Smooth muscle cell (in vitro differentiated cells): ENCODE results near the gene ADAMTS15. TPM values are rescaled to one million over a fixed set of nuclear protein-coding genes. Genes with fewer than 3 reads are reported as not detected.

Experiments
- DNase-seq: peaks from one replicate; lab custom pipeline; 2025; ENCODE audit not compliant: unreplicated experiment; lab: John Stamatoyannopoulos, UW
- H2AFZ ChIP-seq: fragments of 200-600 bp; sonication (generic); 2 replicates; pipeline ENCODE4 v1.6.0; 2016; ENCODE audit warnings: antibody characterized with exemption, low read depth, mild to moderate bottlenecking
- H3F3A ChIP-seq: fragments of 200-600 bp; sonication (generic); 2 replicates; pipeline ENCODE4 v1.6.0; 2017; ENCODE audit warnings: antibody characterized with exemption, low read depth
- H3K27ac ChIP-seq: fragments of 200-600 bp; sonication (generic); 2 replicates; pipeline ENCODE4 v1.5.1; 2016; ENCODE audit warnings: low read depth, mild to moderate bottlenecking
- H3K27me3 ChIP-seq: fragments of 200-600 bp; sonication (generic); 2 replicates; pipeline ENCODE4 v1.6.1; 2016; ENCODE audit warnings: low read depth, mild to moderate bottlenecking
- H3K36me3 ChIP-seq: fragments of 200-600 bp; sonication (generic); 2 replicates; pipeline ENCODE4 v1.5.1; 2016; ENCODE audit warnings: low read depth
- H3K4me1 ChIP-seq: fragments of 200-600 bp; sonication (generic); 2 replicates; pipeline ENCODE4 v1.5.1; 2016; ENCODE audit warnings: low read depth
- H3K4me2 ChIP-seq: fragments of 200-600 bp; sonication (generic); 2 replicates; pipeline ENCODE4 v1.6.0; 2016; ENCODE audit warnings: mild to moderate bottlenecking
- H3K4me3 ChIP-seq: fragments of 200-600 bp; sonication (generic); 2 replicates; pipeline ENCODE4 v1.5.1; 2016; ENCODE audit warnings: mild to moderate bottlenecking
- H3K79me2 ChIP-seq: fragments of 200-600 bp; sonication (generic); 2 replicates; pipeline ENCODE4 v1.6.0; 2016; ENCODE audit warnings: low read depth, mild to moderate bottlenecking
- H3K9ac ChIP-seq: fragments of 200-600 bp; sonication (generic); 2 replicates; pipeline ENCODE4 v1.6.0; 2016; ENCODE audit warnings: low read depth
- H3K9me3 ChIP-seq: fragments of 200-600 bp; sonication (generic); replicated peaks from 2 replicates; pipeline ENCODE4 v1.5.1; 2016; ENCODE audit warnings: low read depth
- H4K20me1 ChIP-seq: fragments of 200-600 bp; sonication (generic); 2 replicates; pipeline ENCODE4 v1.6.0; 2016; ENCODE audit warnings: low read depth
- CTCF ChIP-seq: fragments of 200-600 bp; sonication (generic); IDR thresholded peaks from 2 replicates; pipeline ENCODE4 v1.5.1; 2017; ENCODE audit warnings: borderline replicate concordance, mild to moderate bottlenecking, antibody characterized with exemption; ENCODE audit not compliant: insufficient read depth, poor library complexity, severe bottlenecking
- WGBS: methylation state at CpG from one replicate; pipeline ENCODE4 v1.1.7; 2016; ENCODE audit warnings: low lambda C conversion rate; 5-methylcytosine and 5-hydroxymethylcytosine counted together
- polyA plus RNA-seq: library from polyadenylated mRNA; unstranded; fragments of >200 nt; fragmentation: Nextera tagmentation; extraction: Ambion mirVana; gene quantifications from 2 replicates; pipeline ENCODE4 v1.2.1, GENCODE V29; 2016
- total RNA-seq: library from RNA; depleted of rRNA; stranded (reverse); fragments of >200 nt; gene quantifications from 2 replicates; pipeline ENCODE4 v1.2.3, GENCODE V29; 2014

The ADAMTS15 gene
- total and polyA plus RNA-seq, 2 experiments from 2014 or later = 1.4 to 3.4 TPM

- no peaks in the 10 kb centered on the region for H3K27me3 ChIP-seq
- no peaks in the 10 kb centered on the region for H3K9me3 ChIP-seq
- no peaks in the 10 kb centered on the region for H3K79me2 ChIP-seq
- no peak overlapping the region for H3K4me2 ChIP-seq
- H3K9ac ChIP-seq = no peak overlapping the region
- DNase-seq = no peak
- no peaks in the 10 kb centered on the region for H3K36me3 ChIP-seq
- H3K4me1 ChIP-seq = no peaks in the 10 kb centered on the region
- WGBS = 67% methylated on average over 10 of the region's 10 CpGs
- H3K4me3 ChIP-seq = no peak overlapping the region
- no peak overlapping the region for H3K27ac ChIP-seq
- H2AFZ ChIP-seq = no peak overlapping the region
- no peaks in the 10 kb centered on the region for H3F3A ChIP-seq
- H4K20me1 ChIP-seq = no peaks in the 10 kb centered on the region
- TF ChIP-seq CTCF = no peak
Observed at GRCh38 chr11:130467116-130467900, 18.9 kb downstream of the ADAMTS15 start.

DNA sequence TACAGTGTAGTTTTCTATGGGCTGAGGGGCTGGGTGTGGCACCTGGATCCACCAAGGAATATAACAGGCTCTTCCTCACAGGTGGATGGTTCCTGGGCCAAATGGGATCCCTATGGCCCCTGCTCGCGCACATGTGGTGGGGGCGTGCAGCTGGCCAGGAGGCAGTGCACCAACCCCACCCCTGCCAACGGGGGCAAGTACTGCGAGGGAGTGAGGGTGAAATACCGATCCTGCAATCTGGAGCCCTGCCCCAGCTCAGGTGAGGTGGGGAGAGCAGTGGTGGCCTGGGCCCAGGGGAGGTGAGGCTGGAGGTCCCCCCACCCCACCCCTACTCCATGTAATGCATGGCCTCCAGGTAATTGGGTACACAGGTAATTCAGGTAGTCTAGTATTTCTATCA lies 20.7 kb downstream of the ADAMTS15 start:
- Histone ChIP-seq H3K36me3 (no peaks in the 10 kb centered on the region), H3K9ac (no peak overlapping the region), H4K20me1 (no peaks in the 10 kb centered on the region), H2AFZ (no peak overlapping the region), H3K27me3 (no peaks in the 10 kb centered on the region), H3K4me1 (no peaks in the 10 kb centered on the region), H3K4me2 (no peak overlapping the region), H3F3A (no peaks in the 10 kb centered on the region), H3K79me2 (no peaks in the 10 kb centered on the region), H3K9me3 (no peaks in the 10 kb centered on the region), H3K27ac (no peak overlapping the region), H3K4me3 (no peak overlapping the region)
- WGBS = 100% methylated on average over 6 of the region's 6 CpGs
- DNase-seq = no peak
- TF ChIP-seq CTCF = no peak

- TF ChIP-seq CTCF = no peak
- Histone ChIP-seq H4K20me1 (no peaks in the 10 kb centered on the region), H3K9me3 (no peaks in the 10 kb centered on the region), H3K36me3 (no peaks in the 10 kb centered on the region), H3K4me3 (no peak overlapping the region), H3K79me2 (no peaks in the 10 kb centered on the region), H2AFZ (no peak overlapping the region), H3K4me2 (no peak overlapping the region), H3K27me3 (no peaks in the 10 kb centered on the region), H3K27ac (no peak overlapping the region), H3K4me1 (no peaks in the 10 kb centered on the region), H3F3A (no peaks in the 10 kb centered on the region), H3K9ac (no peak overlapping the region)
- WGBS = 97% methylated on average over 20 of the region's 20 CpGs
- no peak for DNase-seq
Observed at GRCh38 chr11:130470832-130471706, 22.6 kb downstream of the ADAMTS15 start.
